Mammary epithelial cell (primary cell): Measurements from ENCODE around the gene MYORG.

Experiments used
- EZH2 ChIP-seq: IDR thresholded peaks from 2 replicates; pipeline ENCODE4 v1.6.1; 2012; ENCODE audit warnings: low read length, inconsistent platforms, borderline replicate concordance
- TF ChIP-seq, protein P1 (sequence below), 2 donors: IDR thresholded peaks in 1 of 2; conservative IDR thresholded peaks in 1 of 2; 2 replicates each; pipeline ENCODE4 v1.5.1; 2011 to 2012; ENCODE audit warnings: inconsistent platforms in 2 of 2, low read length in 2 of 2, mild to moderate bottlenecking in 2 of 2, control low read depth in 1 of 2, low read depth in 1 of 2; ENCODE audit not compliant: insufficient read depth in 1 of 2; ENCODE audit errors: extremely low read depth in 1 of 2

DNA sequence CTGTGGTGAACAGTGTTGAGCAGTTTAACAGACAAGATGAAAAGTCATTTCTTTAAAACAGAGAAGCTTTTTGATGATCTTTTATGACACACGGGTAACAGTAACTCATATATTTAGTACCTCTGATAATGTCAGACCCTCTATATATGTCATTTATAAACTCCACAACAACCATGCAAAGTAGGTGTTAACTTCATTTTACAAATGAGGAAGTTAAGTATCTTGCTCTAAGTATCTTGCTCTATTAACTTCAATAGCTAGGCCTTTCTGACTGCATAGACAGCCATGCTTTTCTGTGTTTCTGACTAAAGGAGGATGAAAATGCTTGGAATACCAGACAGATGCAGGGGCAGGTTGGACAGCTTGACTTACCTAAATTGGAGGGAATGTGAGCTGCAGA lies 45.5 kb downstream of the MYORG start:
- TF ChIP-seq, protein P1, sequence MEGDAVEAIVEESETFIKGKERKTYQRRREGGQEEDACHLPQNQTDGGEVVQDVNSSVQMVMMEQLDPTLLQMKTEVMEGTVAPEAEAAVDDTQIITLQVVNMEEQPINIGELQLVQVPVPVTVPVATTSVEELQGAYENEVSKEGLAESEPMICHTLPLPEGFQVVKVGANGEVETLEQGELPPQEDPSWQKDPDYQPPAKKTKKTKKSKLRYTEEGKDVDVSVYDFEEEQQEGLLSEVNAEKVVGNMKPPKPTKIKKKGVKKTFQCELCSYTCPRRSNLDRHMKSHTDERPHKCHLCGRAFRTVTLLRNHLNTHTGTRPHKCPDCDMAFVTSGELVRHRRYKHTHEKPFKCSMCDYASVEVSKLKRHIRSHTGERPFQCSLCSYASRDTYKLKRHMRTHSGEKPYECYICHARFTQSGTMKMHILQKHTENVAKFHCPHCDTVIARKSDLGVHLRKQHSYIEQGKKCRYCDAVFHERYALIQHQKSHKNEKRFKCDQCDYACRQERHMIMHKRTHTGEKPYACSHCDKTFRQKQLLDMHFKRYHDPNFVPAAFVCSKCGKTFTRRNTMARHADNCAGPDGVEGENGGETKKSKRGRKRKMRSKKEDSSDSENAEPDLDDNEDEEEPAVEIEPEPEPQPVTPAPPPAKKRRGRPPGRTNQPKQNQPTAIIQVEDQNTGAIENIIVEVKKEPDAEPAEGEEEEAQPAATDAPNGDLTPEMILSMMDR (conservative IDR thresholded peaks at IDR 0.05 in 1 of 2, IDR thresholded peaks at IDR 0.05 in 1 of 2; ENCODE audit: extremely low read depth in 1 of 2, insufficient read depth in 1 of 2, low read depth in 1 of 2, low read length in 2 of 2) = no peak
- no peak for TF ChIP-seq EZH2
